Adrenal gland (tissue), 5 donors: Measurements from ENCODE around the gene PPIF.
"Not testable (repeated sequence)": the region's sequence is repeated elsewhere in the genome, so short reads cannot be mapped to it uniquely, and the experiment has no call there.

Experiments
- CTCF ChIP-seq, 6 experiments: fragments of 450-650 bp in 4 of 6; fragments of 200-600 bp in 2 of 6; sonication (generic) in 1 of 6; IDR thresholded peaks; 1 replicate in 5 of 6; 2 replicates in 1 of 6; pipeline versions ENCODE4 v1.5.1 to v1.8.0; 2016 to 2021; ENCODE audit warnings: antibody characterized with exemption in 6 of 6, mild to moderate bottlenecking in 2 of 6, moderate library complexity in 1 of 6
- POLR2A ChIP-seq, 2 donors: fragments of 450-650 bp; IDR thresholded peaks; one replicate each; pipeline ENCODE4 v1.6.1; 2017; ENCODE audit warnings: antibody characterized with exemption in 2 of 2, mild to moderate bottlenecking in 2 of 2, moderate library complexity in 1 of 2
- donor health status: DM: no; HTN: no; CAD: no.

- TF ChIP-seq CTCF, POLR2A (IDR thresholded peaks at IDR 0.05): not testable (repeated sequence)
Observed at GRCh38 chr10:79332610-79333315, 14.5 kb upstream of the PPIF start.
